Measurements from ENCODE around the gene EVC.

Gene EVC

GRCh38 chr4:5710961-5711478, at the start of gene EVC:
Gene EVC, plus strand, starts transcription at chr4:5711201. Its CDS starts 180 bp downstream, at chr4:5711381.
- peak; percentile 3 for DNase-seq

DNA sequence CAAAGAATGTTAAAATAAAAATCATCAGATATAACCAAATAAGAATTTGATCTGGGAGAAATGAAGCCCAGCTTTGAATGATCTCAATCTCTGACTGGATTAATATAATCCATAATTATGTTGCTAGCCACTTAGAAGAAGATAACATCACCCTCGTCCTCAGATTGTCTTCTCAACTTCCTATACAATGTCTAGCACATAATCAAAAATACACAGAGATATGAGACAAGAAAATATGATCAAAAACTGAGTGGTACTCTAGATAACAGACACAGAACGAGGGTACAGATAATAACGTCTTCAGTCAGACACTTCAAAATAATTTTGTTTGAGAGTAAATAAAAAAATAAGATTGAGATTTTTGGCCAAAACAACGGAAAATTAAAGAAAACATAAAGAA, 49.8 kb upstream of the EVC start:
- DNase-seq: no peak

DNA sequence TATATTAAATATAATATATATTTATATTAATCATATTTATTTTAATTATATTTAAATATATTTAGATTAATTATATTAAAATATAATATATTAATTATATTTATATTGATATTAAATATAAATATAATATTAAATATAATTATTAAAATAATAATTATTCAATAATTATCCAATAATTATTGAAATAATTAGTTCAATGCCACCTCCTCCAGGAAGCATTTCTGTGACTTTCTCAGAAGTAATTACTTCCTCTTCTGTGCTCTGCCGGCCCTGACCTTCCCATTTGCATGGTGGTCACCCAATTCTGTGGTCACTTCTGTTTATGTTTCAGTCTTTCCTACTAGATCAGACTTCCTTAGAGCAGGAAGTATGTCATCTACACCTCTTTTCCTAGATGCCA, 48.4 kb upstream of the EVC start:
- DNase-seq: no peak

GRCh38 chr4:5664778-5665177, 46.2 kb upstream of the EVC start:
- no peak for DNase-seq

DNA sequence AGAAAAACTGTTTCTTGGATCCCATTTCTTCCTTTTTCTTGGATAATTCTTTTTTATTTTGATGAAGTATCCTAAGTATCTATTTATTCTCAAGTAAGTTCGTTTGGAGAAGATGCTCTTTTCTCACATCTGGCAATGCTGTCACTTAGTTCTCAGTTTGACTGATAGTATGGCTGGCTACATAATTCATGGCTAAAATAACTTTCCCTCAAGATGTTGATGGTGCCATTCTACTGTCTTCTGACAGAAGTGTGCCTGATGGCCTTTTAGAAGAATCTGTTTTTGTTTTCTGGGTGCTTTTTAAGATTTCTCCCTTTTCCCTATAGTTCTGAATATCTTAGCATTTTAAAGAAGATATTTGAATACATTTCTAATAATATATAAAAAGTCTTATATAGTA, 44.3 kb upstream of the EVC start:
- no peak for DNase-seq

- no peak for DNase-seq
Observed at GRCh38 chr4:5676763-5677162, 34.2 kb upstream of the EVC start.

- DNase-seq: no peak
Observed at GRCh38 chr4:5678977-5679376, 32.0 kb upstream of the EVC start.

DNA sequence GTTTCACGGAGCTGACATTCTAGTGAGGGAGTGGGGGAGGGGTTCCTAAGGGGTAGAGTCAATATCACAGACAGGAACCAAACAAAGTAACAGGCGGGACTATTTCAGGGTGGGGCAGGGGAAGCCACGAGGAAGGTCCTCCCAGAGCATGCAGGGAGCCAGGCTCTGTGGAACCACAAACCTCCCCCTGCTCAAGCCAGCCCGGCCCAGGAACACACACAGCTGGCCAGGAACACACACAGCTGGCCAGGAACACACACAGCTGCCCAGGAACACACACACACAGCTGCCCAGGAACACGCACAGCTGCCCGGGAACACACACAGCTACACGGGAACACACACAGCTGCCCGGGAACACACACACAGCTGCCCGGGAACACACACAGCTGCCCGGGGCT, 27.4 kb upstream of the EVC start:
- DNase-seq: no peak

DNA sequence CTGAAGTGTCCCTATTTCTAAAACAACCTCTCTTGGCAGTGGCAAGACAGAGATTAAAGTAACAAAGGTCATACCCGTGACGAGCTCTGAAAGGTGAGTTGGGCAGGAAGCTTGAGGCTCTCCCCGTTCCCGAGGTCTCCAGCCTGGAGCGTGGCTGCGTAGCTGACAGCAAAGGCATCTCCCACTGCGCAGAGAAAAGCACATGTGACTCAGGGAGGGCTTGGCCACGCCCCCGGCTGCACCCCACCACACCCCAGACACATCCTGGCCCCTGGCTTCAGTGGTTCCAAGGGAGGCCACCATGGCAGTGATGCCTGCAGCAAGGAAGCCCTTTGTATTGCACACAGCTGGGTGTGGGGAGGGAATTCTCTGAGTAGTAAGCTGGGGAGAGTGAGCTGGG, 25.7 kb upstream of the EVC start:
- DNase-seq: no peak

- DNase-seq: no peak
Observed at GRCh38 chr4:5686338-5686737, 24.7 kb upstream of the EVC start.

- no peak for DNase-seq
Observed at GRCh38 chr4:5689065-5689464, 21.9 kb upstream of the EVC start.

- no peak for DNase-seq
Observed at GRCh38 chr4:5691491-5692132, 19.4 kb upstream of the EVC start.

DNA sequence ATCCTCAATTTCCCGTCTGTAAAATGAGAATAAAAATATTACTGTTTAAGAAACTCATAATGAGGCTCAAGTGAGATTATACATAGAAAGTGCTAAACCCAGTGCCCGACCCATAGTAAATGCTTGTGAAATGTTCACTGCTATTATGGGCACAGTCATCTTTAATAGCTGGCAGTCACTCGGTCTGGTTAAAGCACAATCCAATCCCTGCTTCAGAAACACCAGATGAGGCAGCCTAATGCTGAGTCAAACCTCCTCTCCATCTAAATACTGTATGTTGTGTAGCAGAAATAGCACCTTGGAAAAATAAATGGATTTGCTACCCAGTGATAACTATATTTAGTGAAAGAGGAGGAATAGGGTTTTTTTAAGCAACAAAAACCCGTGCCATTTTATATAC, 17.1 kb upstream of the EVC start:
- DNase-seq: no peak

- DNase-seq: no peak
Observed at GRCh38 chr4:5696341-5696740, 14.7 kb upstream of the EVC start.

GRCh38 chr4:5700459-5700858, 10.5 kb upstream of the EVC start:
- no peak for DNase-seq

DNA sequence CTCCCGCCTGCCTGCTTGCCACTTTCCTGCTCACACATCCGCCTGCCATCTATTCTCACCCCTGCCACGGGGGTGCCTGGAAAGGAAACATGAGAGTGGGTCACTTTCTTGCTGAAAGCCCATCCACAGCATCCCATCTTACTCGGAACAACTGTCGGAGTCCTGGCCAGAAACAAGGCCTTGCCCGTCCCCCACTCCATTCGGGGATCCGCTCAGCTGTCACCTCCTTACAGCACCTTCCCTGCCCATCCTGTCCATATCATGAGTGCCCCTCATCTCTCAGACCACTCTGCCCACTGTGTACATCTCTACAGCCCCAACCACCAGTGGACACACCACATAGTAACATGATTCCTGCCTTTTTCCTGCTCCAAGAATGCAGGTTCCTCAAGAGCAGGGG, 9.0 kb upstream of the EVC start:
- DNase-seq: no peak

- DNase-seq: no peak
Observed at GRCh38 chr4:5703831-5704230, 7.2 kb upstream of the EVC start.

- no peak for DNase-seq
Observed at GRCh38 chr4:5704276-5704675, 6.7 kb upstream of the EVC start.

DNA sequence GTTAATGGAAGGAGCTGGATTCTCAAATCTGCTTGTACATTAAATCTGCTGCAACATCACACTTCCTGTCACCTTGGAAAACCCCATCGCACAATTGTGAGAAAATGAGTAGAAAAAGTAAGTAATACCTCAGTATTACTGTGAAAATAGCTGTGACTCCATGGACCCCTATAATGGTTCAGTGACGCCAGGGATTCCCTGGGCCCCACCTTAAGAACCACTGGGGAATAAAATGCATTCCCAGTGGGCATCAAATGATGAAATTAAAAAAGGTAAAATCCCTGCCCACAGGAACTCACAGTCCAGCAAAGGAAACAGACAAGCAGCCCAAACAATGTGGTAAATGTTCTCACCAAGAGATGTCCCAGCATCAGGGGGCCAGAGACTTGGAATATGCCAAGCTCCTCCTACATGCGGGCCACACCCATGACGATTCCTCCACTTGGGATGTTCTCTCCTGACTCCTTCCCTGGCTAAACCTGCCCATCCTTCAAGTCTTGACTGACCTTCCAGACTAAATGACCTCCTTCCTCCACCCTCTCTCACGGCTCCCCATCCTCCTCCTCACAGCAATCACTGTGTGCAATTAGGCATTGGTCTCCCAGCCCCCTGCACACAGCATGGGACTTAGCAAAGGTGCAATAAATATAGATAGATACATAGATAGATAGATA, 5.2 kb upstream of the EVC start:
- no peak for DNase-seq

- DNase-seq: no peak
Observed at GRCh38 chr4:5706486-5707290, 4.3 kb upstream of the EVC start.

- no peak for DNase-seq
Observed at GRCh38 chr4:5707366-5707765, 3.6 kb upstream of the EVC start.

DNA sequence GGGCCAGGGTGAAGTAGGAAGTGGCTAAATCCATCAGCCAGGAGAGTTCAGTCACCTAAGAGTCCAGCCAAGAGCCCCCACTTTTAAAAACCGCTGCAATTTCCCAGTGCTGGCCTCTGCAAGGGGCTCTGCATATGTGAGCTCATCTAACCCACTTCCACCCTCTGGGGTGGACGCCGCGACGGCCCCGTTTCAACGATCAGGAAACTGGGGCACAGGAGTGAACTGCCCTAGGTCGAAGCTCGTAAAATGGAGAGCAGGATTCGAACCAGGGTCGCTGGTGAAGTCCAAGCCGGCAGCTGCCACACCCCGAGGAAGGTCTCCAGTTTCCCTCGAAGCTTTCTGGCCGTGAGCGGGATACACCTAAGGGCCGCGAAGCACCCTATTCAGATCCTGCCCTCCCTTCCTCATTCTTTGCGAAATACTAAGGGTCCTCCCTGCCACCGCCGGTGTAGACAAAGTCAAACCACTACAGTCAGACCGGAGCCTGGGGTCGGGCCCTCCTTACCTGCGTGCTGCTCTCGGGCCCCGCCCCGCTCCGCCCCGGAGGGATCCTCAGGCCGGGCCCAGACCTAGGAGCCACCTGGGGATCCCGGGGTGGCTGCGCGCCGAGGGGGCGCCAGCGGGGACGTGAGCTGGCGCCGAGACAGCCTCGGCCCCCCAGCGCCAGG, 3.1 kb upstream of the EVC start:
- DNase-seq: no peak

DNA sequence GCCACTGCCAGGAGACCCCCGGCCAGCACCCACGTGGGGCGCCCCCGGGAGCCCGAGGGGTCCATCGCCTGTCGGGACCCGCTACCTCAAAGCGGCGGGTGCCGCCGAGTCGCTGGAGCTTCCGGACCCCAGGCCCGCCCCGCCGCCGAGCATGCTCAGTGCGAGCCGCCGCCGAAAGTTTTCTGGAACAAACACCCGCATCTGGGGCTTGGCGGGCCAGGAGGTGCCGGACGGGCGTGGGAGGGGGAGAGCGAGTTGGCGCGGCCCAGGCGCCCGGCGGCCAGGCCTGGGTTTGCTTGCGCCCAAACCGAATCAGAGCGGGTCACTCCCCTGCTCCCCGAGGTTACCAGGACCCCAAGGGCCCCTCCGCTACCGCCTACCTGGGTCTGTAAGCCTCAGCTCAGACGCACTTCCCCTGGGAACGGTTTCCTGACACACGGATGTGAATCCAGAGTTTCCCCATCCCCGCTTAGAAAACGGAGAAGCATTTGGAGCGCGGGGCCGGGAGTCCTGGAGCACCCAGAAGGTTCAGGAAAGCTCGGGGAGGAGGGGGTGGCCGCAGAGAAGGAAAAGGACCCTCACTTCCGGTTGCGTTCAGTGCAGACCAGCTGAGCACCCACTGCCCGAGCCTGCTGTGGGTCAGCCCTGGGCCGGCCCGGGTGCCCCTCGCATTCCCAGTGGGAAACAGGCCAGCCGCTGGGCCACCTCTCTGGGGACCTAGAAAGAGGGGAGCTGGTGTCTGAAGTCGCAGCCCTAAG, 2.4 kb upstream of the EVC start, which contains the start of gene EVC2:
EVC2 (minus strand) TSS at position 111 of the 758 bp plus-strand sequence; CDS start at position 65, 46 bp downstream.
- DNase-seq: no peak
